Neutrophil (primary cell): ENCODE results near the gene MCFD2.
"Not testable (repeated sequence)": the region's sequence is repeated elsewhere in the genome, so short reads cannot be mapped to it uniquely, and the experiment has no call there.

Experiments
- H3K27ac ChIP-seq: fragments of 200-600 bp; sonication (generic); 2 replicates; pipeline ENCODE4 v1.5.1; 2016; ENCODE audit warnings: mild to moderate bottlenecking, moderate library complexity
- H3K27me3 ChIP-seq: fragments of 200-600 bp; sonication (generic); 2 replicates; pipeline ENCODE4 v1.6.0; 2016; ENCODE audit warnings: mild to moderate bottlenecking
- H3K36me3 ChIP-seq: fragments of 200-600 bp; sonication (generic); 2 replicates; pipeline ENCODE4 v1.5.1; 2017
- H3K4me1 ChIP-seq, 2 experiments: fragments of 200-600 bp in 1 of 2; sonication (generic) in 1 of 2; 1 replicate in 1 of 2; 2 replicates in 1 of 2; pipeline versions ENCODE4 v1.5.1 to v1.6.1; 2013 to 2016; ENCODE audit warnings: low read depth in 1 of 2, low read length in 1 of 2, mild to moderate bottlenecking in 1 of 2, moderate library complexity in 1 of 2; ENCODE audit not compliant: control insufficient read depth in 1 of 2, insufficient read depth in 1 of 2
- H3K4me3 ChIP-seq, 2 experiments: fragments of 200-600 bp in 1 of 2; sonication (generic) in 1 of 2; 1 replicate in 1 of 2; 2 replicates in 1 of 2; pipeline ENCODE4 v1.5.1; 2013 to 2016; ENCODE audit warnings: low read depth in 1 of 2, low read length in 1 of 2, mild to moderate bottlenecking in 1 of 2, moderate library complexity in 1 of 2
- H3K9me3 ChIP-seq: fragments of 200-600 bp; sonication (generic); 2 replicates; pipeline ENCODE4 v1.5.1; 2016
- TF ChIP-seq, protein P1 (sequence below): fragments of 200-600 bp; sonication (generic); IDR thresholded peaks from 2 replicates; pipeline ENCODE4 v1.5.1; 2016; ENCODE audit warnings: antibody characterized with exemption

The MCFD2 gene

DNA sequence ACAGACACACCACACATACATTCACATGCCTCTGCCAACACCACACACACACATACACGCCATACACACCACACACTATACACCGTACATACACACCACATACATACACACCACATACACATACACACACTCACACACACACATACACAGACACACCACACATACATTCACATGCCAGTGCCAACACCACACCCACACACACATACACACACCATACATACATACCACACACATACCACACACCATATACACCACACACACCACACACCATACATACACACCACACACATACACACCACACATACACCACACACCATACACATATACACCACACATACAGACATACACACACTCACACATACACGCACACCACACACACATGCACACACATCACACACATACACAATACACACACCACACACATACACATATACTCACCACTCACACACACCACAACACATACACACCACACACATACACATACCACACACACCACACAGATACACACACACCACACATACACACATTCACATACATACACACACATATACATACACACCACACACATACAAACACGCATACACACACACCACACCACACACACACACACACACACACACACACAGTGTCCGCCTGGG is 37.2 kb downstream of the MCFD2 start:
- peaks cover 0 to 4% of the 10 kb centered on the region in 2 experiments for H3K4me1 ChIP-seq
- H3K4me3 ChIP-seq: no peak overlapping the region
- TF ChIP-seq, protein P1, sequence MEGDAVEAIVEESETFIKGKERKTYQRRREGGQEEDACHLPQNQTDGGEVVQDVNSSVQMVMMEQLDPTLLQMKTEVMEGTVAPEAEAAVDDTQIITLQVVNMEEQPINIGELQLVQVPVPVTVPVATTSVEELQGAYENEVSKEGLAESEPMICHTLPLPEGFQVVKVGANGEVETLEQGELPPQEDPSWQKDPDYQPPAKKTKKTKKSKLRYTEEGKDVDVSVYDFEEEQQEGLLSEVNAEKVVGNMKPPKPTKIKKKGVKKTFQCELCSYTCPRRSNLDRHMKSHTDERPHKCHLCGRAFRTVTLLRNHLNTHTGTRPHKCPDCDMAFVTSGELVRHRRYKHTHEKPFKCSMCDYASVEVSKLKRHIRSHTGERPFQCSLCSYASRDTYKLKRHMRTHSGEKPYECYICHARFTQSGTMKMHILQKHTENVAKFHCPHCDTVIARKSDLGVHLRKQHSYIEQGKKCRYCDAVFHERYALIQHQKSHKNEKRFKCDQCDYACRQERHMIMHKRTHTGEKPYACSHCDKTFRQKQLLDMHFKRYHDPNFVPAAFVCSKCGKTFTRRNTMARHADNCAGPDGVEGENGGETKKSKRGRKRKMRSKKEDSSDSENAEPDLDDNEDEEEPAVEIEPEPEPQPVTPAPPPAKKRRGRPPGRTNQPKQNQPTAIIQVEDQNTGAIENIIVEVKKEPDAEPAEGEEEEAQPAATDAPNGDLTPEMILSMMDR: no peak
- H3K27me3 ChIP-seq: no peaks in the 10 kb centered on the region
- H3K36me3 ChIP-seq: no peaks in the 10 kb centered on the region
- H3K9me3 ChIP-seq: no peaks in the 10 kb centered on the region
- H3K27ac ChIP-seq: no peak overlapping the region

DNA sequence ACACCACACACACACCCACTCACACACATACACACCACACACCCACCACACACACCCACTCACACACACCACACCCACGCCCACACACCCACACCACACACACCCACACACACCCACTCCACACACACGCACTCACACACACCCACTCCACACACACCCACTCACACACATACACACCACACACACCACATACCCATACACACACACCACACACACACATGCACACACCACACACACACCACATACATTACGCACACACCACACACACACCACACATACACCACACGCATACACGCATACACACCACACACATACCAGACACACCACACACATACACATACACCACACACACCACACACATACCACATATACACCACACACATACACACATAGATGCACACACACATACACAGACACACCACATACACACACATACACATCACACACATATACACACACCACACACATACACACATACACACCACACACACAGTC is 37.9 kb downstream of the MCFD2 start:
- Histone ChIP-seq H3K9me3 (no peaks in the 10 kb centered on the region), H3K27me3 (no peaks in the 10 kb centered on the region), H3K36me3 (no peaks in the 10 kb centered on the region), H3K4me1 (peaks cover 0 to 4% of the 10 kb centered on the region in 2 experiments), H3K4me3 (no peak overlapping the region), H3K27ac (no peak overlapping the region)
- TF ChIP-seq, protein P1: no peak

DNA sequence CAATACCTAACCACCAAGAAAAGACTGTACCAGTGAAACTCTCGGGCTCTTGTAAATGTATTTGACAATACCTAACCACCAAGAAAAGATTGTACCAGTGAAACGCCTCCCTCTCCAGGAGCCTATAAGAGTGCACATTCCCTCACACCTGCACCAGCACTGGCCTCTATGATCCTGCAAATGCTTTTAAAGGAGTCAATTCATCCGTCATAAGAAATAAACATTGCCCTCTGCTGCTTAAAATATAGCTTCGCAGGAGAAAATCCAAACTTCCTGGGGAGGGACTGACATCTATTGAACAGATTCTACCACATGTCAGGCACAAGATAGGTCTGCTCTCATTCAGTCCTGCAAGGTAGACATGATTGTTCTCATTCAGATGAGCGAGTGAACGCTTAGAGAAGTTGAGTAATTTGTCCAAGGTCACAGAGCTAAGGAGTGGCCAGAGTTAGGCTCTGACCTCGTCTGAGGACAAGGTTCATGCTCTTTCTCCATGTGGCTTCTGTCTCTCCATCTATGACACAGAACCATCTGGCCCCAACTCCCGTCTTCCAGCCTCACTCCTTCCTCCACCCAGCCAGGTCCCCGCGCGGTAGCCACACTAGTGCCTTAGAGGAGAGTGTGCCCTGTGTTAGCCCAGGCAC is 38.7 kb downstream of the MCFD2 start:
- Histone ChIP-seq H3K4me1 (peaks cover 0 to 4% of the 10 kb centered on the region in 2 experiments), H3K27me3 (no peaks in the 10 kb centered on the region), H3K27ac (no peak overlapping the region), H3K9me3 (no peaks in the 10 kb centered on the region), H3K36me3 (no peaks in the 10 kb centered on the region), H3K4me3 (no peak overlapping the region)
- TF ChIP-seq, protein P1: no peak

DNA sequence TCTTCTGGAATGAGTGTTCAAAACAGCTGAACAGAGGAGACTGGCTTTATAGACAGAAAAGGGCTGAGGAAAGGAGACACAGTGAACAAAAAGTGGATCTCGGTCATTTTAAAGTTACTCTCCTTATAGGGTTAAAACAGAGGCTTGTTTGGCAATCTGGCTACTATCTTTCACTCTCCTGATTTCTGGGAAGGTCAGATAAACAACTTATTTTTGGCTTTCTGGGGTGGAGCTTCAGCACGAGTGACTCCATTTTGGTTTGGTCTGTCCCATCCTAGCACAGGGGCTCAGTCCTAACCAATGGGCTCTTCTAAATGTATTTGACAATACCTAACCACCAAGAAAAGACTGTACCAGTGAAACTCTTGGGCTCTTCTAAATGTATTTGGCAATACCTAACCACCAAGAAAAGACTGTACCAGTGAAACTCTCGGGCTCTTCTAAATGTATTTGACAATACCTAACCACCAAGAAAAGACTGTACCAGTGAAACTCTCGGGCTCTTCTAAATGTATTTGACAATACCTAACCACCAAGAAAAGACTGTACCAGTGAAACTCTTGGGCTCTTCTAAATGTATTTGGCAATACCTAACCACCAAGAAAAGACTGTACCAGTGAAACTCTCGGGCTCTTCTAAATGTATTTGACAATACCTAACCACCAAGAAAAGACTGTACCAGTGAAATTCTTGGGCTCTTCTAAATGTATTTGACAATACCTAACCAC is 39.5 kb downstream of the MCFD2 start:
- H3K27me3 ChIP-seq, H3K36me3 ChIP-seq, H3K9me3 ChIP-seq, H3K4me3 ChIP-seq, H3K27ac ChIP-seq, H3K4me1 ChIP-seq: not testable (repeated sequence)

DNA sequence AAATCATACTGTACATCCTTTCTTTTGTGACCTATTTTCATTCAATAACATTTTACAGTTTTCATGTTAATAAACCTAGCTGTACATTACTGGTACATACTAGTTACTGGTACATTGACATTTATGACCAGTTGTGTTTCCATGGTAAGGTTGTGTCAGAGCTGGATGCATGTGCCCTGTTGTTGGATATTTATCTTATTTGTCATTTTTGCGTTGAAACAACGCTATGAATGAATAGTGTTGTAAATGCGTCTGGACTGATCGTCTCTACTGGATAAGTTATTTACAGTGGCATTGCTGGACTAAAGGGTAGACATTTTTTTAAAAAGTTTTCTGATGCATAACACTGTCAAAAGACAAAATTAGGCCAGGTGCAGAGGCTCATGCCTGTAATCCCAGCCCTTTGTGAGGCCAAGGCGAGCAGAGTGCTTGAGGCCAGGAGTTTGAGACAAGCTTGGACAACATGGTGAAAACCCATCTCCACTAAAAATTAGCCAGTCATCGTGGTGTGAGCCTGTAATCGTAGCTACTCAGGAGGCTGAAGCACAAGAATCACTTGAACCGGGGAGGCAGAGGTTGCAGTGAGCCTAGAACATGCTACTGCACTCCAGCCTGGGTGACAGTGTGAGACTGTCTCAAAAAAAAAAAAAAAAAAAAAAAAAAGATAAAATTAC is 40.2 kb downstream of the MCFD2 start:
- Histone ChIP-seq H3K27me3 (no peaks in the 10 kb centered on the region), H3K36me3 (no peaks in the 10 kb centered on the region), H3K27ac (no peak overlapping the region), H3K4me3 (no peak overlapping the region), H3K4me1 (peaks cover 0 to 4% of the 10 kb centered on the region in 2 experiments), H3K9me3 (no peaks in the 10 kb centered on the region)
- TF ChIP-seq, protein P1: no peak
